ENCODE results near the gene KIF18B. TPM values are rescaled to one million over a fixed set of nuclear protein-coding genes. Genes with fewer than 3 reads are reported as not detected.

KIF18B gene
- polyA plus RNA-seq, 3 donors: not detected

GRCh38 chr17:44879376-44879775 is 68.2 kb downstream of the KIF18B start:
- H3K4me3 Mint-ChIP-seq: no peak overlapping the region
- H3K4me2 ChIP-seq (replicated peaks; ENCODE audit: extremely low read depth, low read length, poor library complexity, severe bottlenecking): no peak overlapping the region
- H3K4me1 ChIP-seq (ENCODE audit: control insufficient read depth in 1 of 2, insufficient read depth in 2 of 2, low read length in 2 of 2): no peaks in the 10 kb centered on the region
- no peaks in the 10 kb centered on the region for H3K27me3 Mint-ChIP-seq (ENCODE audit: low read depth in 3 of 3)
- TF ChIP-seq, protein P1, sequence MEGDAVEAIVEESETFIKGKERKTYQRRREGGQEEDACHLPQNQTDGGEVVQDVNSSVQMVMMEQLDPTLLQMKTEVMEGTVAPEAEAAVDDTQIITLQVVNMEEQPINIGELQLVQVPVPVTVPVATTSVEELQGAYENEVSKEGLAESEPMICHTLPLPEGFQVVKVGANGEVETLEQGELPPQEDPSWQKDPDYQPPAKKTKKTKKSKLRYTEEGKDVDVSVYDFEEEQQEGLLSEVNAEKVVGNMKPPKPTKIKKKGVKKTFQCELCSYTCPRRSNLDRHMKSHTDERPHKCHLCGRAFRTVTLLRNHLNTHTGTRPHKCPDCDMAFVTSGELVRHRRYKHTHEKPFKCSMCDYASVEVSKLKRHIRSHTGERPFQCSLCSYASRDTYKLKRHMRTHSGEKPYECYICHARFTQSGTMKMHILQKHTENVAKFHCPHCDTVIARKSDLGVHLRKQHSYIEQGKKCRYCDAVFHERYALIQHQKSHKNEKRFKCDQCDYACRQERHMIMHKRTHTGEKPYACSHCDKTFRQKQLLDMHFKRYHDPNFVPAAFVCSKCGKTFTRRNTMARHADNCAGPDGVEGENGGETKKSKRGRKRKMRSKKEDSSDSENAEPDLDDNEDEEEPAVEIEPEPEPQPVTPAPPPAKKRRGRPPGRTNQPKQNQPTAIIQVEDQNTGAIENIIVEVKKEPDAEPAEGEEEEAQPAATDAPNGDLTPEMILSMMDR (IDR thresholded peaks at IDR 0.05): no peak
- no peaks in the 10 kb centered on the region for H3K9me3 ChIP-seq (replicated peaks in 1 of 2; ENCODE audit: control insufficient read depth in 1 of 2, insufficient read depth in 1 of 2, low read length in 2 of 2)
- no peaks in the 10 kb centered on the region for H3K79me2 ChIP-seq (ENCODE audit: insufficient read depth, low read length)
- H3K27ac Mint-ChIP-seq: peak overlapping the region in 1 of 7 donors; percentile 30
- no CpG with 5 or more reads among the region's 6 CpGs for WGBS (ENCODE audit: insufficient coverage)
- H4K20me1 ChIP-seq (ENCODE audit: insufficient read depth, low read length): peaks cover 17% of the 10 kb centered on the region
- no peaks in the 10 kb centered on the region for H3K9me3 Mint-ChIP-seq
- peaks cover 89 to 97% of the 10 kb centered on the region in 2 donors for H3K36me3 ChIP-seq (replicated peaks in 1 of 2; ENCODE audit: control insufficient read depth in 1 of 2, insufficient read depth in 2 of 2, low read length in 2 of 2)
- no peak overlapping the region for H3K4me3 ChIP-seq (replicated peaks in 1 of 3; ENCODE audit: low read depth in 2 of 3, low read length in 3 of 3)
- no peak for DNase-seq
- no peaks in the 10 kb centered on the region for H3K4me1 Mint-ChIP-seq
- H3K9ac ChIP-seq (ENCODE audit: insufficient read depth, low read length, poor library complexity, severe bottlenecking): no peak overlapping the region
- no peaks in the 10 kb centered on the region for H3K27me3 ChIP-seq (ENCODE audit: control insufficient read depth in 2 of 2, insufficient read depth in 2 of 2, low read length in 2 of 2)
- H2AFZ ChIP-seq (ENCODE audit: insufficient read depth, low read depth, low read length, poor library complexity, severe bottlenecking): no peak overlapping the region
- intact Hi-C loops (cut with micrococcal nuclease): no loop called here
- no peak overlapping the region for H3K27ac ChIP-seq (ENCODE audit: low read depth in 1 of 2, low read length in 2 of 2)
- H3K36me3 Mint-ChIP-seq: peaks cover 81 to 98% of the 10 kb centered on the region in 2 donors

- Mint-ChIP-seq H3K4me3 (no peak overlapping the region), H3K36me3 (peaks cover 82 to 98% of the 10 kb centered on the region in 2 donors), H3K9me3 (no peaks in the 10 kb centered on the region), H3K27ac (peak overlapping the region in 2 of 7 donors; percentile 9 to 77), H3K4me1 (no peaks in the 10 kb centered on the region), H3K27me3 (ENCODE audit: low read depth in 3 of 3) (no peaks in the 10 kb centered on the region)
- Histone ChIP-seq H2AFZ (ENCODE audit: insufficient read depth, low read depth, low read length, poor library complexity, severe bottlenecking) (no peak overlapping the region), H3K4me1 (ENCODE audit: control insufficient read depth in 1 of 2, insufficient read depth in 2 of 2, low read length in 2 of 2) (no peaks in the 10 kb centered on the region), H3K4me2 (replicated peaks; ENCODE audit: extremely low read depth, low read length, poor library complexity, severe bottlenecking) (no peak overlapping the region), H3K9ac (ENCODE audit: insufficient read depth, low read length, poor library complexity, severe bottlenecking) (no peak overlapping the region), H3K27me3 (ENCODE audit: control insufficient read depth in 2 of 2, insufficient read depth in 2 of 2, low read length in 2 of 2) (no peaks in the 10 kb centered on the region), H3K79me2 (ENCODE audit: insufficient read depth, low read length) (no peaks in the 10 kb centered on the region), H3K4me3 (replicated peaks in 1 of 3; ENCODE audit: low read depth in 2 of 3, low read length in 3 of 3) (no peak overlapping the region), H3K27ac (ENCODE audit: low read depth in 1 of 2, low read length in 2 of 2) (no peak overlapping the region), H4K20me1 (ENCODE audit: insufficient read depth, low read length) (peaks cover 17% of the 10 kb centered on the region), H3K9me3 (replicated peaks in 1 of 2; ENCODE audit: control insufficient read depth in 1 of 2, insufficient read depth in 1 of 2, low read length in 2 of 2) (no peaks in the 10 kb centered on the region), H3K36me3 (replicated peaks in 1 of 2; ENCODE audit: control insufficient read depth in 1 of 2, insufficient read depth in 2 of 2, low read length in 2 of 2) (peaks cover 88 to 97% of the 10 kb centered on the region in 2 donors)
- DNase-seq: peak in 1 of 3 donors; percentile 16
- intact Hi-C loops (cut with micrococcal nuclease): no loop called here
- 50% methylated on average over 2 of the region's 6 CpGs for WGBS (ENCODE audit: insufficient coverage)
- TF ChIP-seq, protein P1 (IDR thresholded peaks at IDR 0.05): peak; percentile 61
Measured at GRCh38 chr17:44878627-44879221, 68.8 kb downstream of the KIF18B start.
